HepG2 (cell line): ENCODE data around the gene FAM221B. TPM values are rescaled to one million over a fixed set of nuclear protein-coding genes. Genes with fewer than 3 reads are reported as not detected.

Source experiments
- ATAC-seq: fragments of 200-7000 bp; cut with Tn5 transposase; 3 replicates; pipeline ENCODE4 v1.9.1; 2020; ENCODE audit warnings: mild to moderate bottlenecking, moderate library complexity
- BruUV-seq: library from RNA; stranded (reverse); fragments of 400-500 nt; replicated peaks from 2 replicates; lab custom pipeline; 2021; lab: Mats Ljungman, UMichigan
- CTCF ChIA-PET: fragments of 300-600 bp; formaldehyde crosslinking; extraction: SDS; loops from one replicate; lab custom pipeline; 2021; ENCODE audit warnings: low total read pairs, inconsistent platforms, low intra/inter-chr PET ratio; lab: Yijun Ruan, JAX
- POLR2A ChIA-PET: fragments of 350-600 bp; sonication (Branson Sonifier 250); formaldehyde crosslinking; loops from one replicate; lab custom pipeline; 2020; ENCODE audit warnings: antibody characterized with exemption, inconsistent platforms; lab: Yijun Ruan, JAX
- DNase-seq: peaks from one replicate; pipeline ENCODE4 v3.0.0-alpha.2; 2015; ENCODE audit warnings: low spot score
- FAIRE-seq: peaks from 3 replicates; lab custom pipeline; 2011; peaks lifted over from hg19 to GRCh38; lab: Jason Lieb, UNC
- H2AFZ ChIP-seq: one replicate; pipeline ENCODE4 v1.6.1; 2011; ENCODE audit warnings: low read length, inconsistent platforms
- H3K27ac ChIP-seq: fragments of 300-600 bp; 3 replicates; pipeline ENCODE4 v1.8.0; 2011; ENCODE audit warnings: mixed run types, mild to moderate bottlenecking, mixed read lengths, low read length, inconsistent platforms; ENCODE audit not compliant: insufficient read depth; ENCODE audit errors: extremely low read length
- H3K27me3 ChIP-seq, 2 experiments: fragments of 200-600 bp in 1 of 2; 2 replicates in 1 of 2; 3 replicates in 1 of 2; pipeline versions ENCODE4 v1.6.0 to v1.8.0; 2011; ENCODE audit warnings: low read length in 2 of 2, mild to moderate bottlenecking in 2 of 2, moderate library complexity in 2 of 2, inconsistent platforms in 1 of 2; ENCODE audit not compliant: insufficient read depth in 2 of 2, control insufficient read depth in 1 of 2
- H3K36me3 ChIP-seq, 2 experiments: fragments of 200-600 bp in 1 of 2; replicated peaks in 1 of 2; 2 replicates in 1 of 2; 3 replicates in 1 of 2; pipeline versions ENCODE4 v1.5.1 to v1.8.0; 2011; ENCODE audit warnings: low read length in 2 of 2, inconsistent platforms in 1 of 2; ENCODE audit not compliant: insufficient read depth in 2 of 2, control insufficient read depth in 1 of 2
- H3K4me1 ChIP-seq: 2 replicates; pipeline ENCODE4 v1.5.1; 2012; ENCODE audit warnings: low read length, inconsistent platforms; ENCODE audit not compliant: insufficient read depth
- H3K4me2 ChIP-seq: 2 replicates; pipeline ENCODE4 v1.6.0; 2011; ENCODE audit warnings: low read depth, low read length, inconsistent platforms
- H3K4me3 ChIP-seq, 3 experiments: fragments of 200-600 bp in 1 of 3; sonication (generic), shearing (Covaris generic) in 1 of 3; replicated peaks in 1 of 3; 2 replicates each; pipeline ENCODE4 v1.5.1; 2011 to 2016; ENCODE audit warnings: low read length in 3 of 3, inconsistent platforms in 2 of 3, low read depth in 2 of 3, mild to moderate bottlenecking in 2 of 3, control low read depth in 1 of 3, mixed read lengths in 1 of 3; ENCODE audit not compliant: insufficient read depth in 1 of 3
- H3K79me2 ChIP-seq: one replicate; pipeline ENCODE4 v1.6.1; 2011; ENCODE audit warnings: low read length, inconsistent platforms; ENCODE audit not compliant: insufficient read depth
- H3K9ac ChIP-seq: 2 replicates; pipeline ENCODE4 v1.6.0; 2011; ENCODE audit warnings: mild to moderate bottlenecking, low read depth, low read length, inconsistent platforms; ENCODE audit not compliant: insufficient read depth
- H3K9me3 ChIP-seq: 2 replicates; pipeline ENCODE4 v1.5.1; 2012; ENCODE audit warnings: mild to moderate bottlenecking, low read length
- H4K20me1 ChIP-seq: 2 replicates; pipeline ENCODE4 v1.6.0; 2011; ENCODE audit warnings: inconsistent platforms, mild to moderate bottlenecking, low read length, moderate library complexity; ENCODE audit not compliant: insufficient read depth
- FOXC1 ChIP-seq: sonication (generic); formaldehyde crosslinking; IDR thresholded peaks from 2 replicates; pipeline ENCODE4 v1.8.0; 2022; ENCODE audit warnings: mild to moderate bottlenecking, missing genetic modification reagents, borderline replicate concordance
- KIAA2018 ChIP-seq: sonication (generic); formaldehyde crosslinking; IDR thresholded peaks from 2 replicates; pipeline ENCODE4 v1.5.0; 2020; ENCODE audit warnings: mild to moderate bottlenecking, missing genetic modification reagents, borderline replicate concordance
- NCOA2 ChIP-seq: sonication (generic); formaldehyde crosslinking; IDR thresholded peaks from 2 replicates; pipeline ENCODE4 v1.8.0; 2022; ENCODE audit warnings: inconsistent platforms
- PHF21A ChIP-seq: sonication (generic); formaldehyde crosslinking; IDR thresholded peaks from 2 replicates; pipeline ENCODE4 v1.5.0; 2020; ENCODE audit warnings: mild to moderate bottlenecking, missing genetic modification reagents
- RBM22 ChIP-seq: fragments of 200-400 bp; formaldehyde crosslinking; optimal IDR thresholded peaks from 2 replicates; pipeline ENCODE3; 2017; ENCODE audit warnings: mild to moderate bottlenecking, low read length, moderate library complexity
- ZBTB7A ChIP-seq: sonication (generic); formaldehyde crosslinking; IDR thresholded peaks from 2 replicates; pipeline ENCODE4 v1.8.0; 2022; ENCODE audit warnings: mild to moderate bottlenecking, missing genetic modification reagents
- ZMYM3 ChIP-seq: sonication (generic); formaldehyde crosslinking; IDR thresholded peaks from 2 replicates; pipeline ENCODE4 v1.5.1; 2020; ENCODE audit warnings: mild to moderate bottlenecking, missing genetic modification reagents
- ZNF136 ChIP-seq: sonication (generic); formaldehyde crosslinking; IDR thresholded peaks from 2 replicates; pipeline ENCODE4 v1.8.1; 2022; ENCODE audit warnings: low read depth, mild to moderate bottlenecking, moderate library complexity, missing genetic modification reagents
- ZNF17 ChIP-seq: sonication (generic); formaldehyde crosslinking; IDR thresholded peaks from 2 replicates; pipeline ENCODE4 v1.5.0; 2020; ENCODE audit warnings: mild to moderate bottlenecking, missing genetic modification reagents
- ZNF619 ChIP-seq: sonication (generic); formaldehyde crosslinking; IDR thresholded peaks from 2 replicates; pipeline ENCODE4 v1.4.0; 2020; ENCODE audit warnings: mild to moderate bottlenecking, missing genetic modification reagents
- ZNF766 ChIP-seq: sonication (generic); formaldehyde crosslinking; IDR thresholded peaks from 2 replicates; pipeline ENCODE4 v1.5.0; 2020; ENCODE audit warnings: missing genetic modification reagents, borderline replicate concordance
- WGBS: methylation state at CpG from one replicate; pipeline ENCODE4 v1.1.6; 2017; ENCODE audit warnings: low lambda C conversion rate; 5-methylcytosine and 5-hydroxymethylcytosine counted together
- in situ Hi-C: cut with HindIII; loops from 2 replicates; pipeline ENCODE4 v1.10.0; 2017; ENCODE audit warnings: low pct_unique_long_range_greater_than_20kb; ENCODE audit not compliant: extremely low pct_ligation_motif_present
- intact Hi-C: fragments of 100-400 bp; cut with micrococcal nuclease; formaldehyde crosslinking; loops from one replicate; pipeline ENCODE4 v1.10.0; 2022; ENCODE audit not compliant: unreplicated experiment
- polyA plus RNA-seq, 8 experiments: library from polyadenylated mRNA; depleted of rRNA in 3 of 8; stranded (reverse) in 7 of 8; unstranded in 1 of 8; fragments of >200 nt; fragmentation: Illumina TruSeq in 4 of 8; extraction: Trizol in 4 of 8; gene quantifications; 2 replicates each; pipeline versions ENCODE4 v1.2.1 to v1.2.3, GENCODE V29; 2011 to 2016; ENCODE audit warnings: low read depth in 4 of 8, missing spikeins in 1 of 8, mixed read lengths in 1 of 8; ENCODE audit not compliant: insufficient read depth in 1 of 8
- total RNA-seq, 5 experiments: library from RNA; depleted of rRNA; stranded (reverse); fragments of >200 nt; fragmentation: Illumina TruSeq; extraction: Trizol; gene quantifications; 2 replicates each; pipeline ENCODE4 v1.2.3, GENCODE V29; 2016; ENCODE audit warnings: low read depth in 1 of 5

The FAM221B gene
- total and polyA plus RNA-seq, 2 of the 13 experiments (the other 11 are each of a cell fraction or from before 2014, with no cell fraction given), result not detected

- Histone ChIP-seq H3K79me2 (no peaks in the 10 kb centered on the region), H3K27me3 (no peaks in the 10 kb centered on the region), H3K4me2 (no peak overlapping the region), H3K36me3 (peaks cover 4% of the 10 kb centered on the region in 2 experiments; a peak in 3 of 5 replicates), H3K4me1 (peaks cover 21% of the 10 kb centered on the region), H3K4me3 (no peak overlapping the region), H3K27ac (no peak overlapping the region), H3K9ac (no peak overlapping the region), H2AFZ (no peak overlapping the region), H3K9me3 (no peaks in the 10 kb centered on the region), H4K20me1 (no peaks in the 10 kb centered on the region)
- intact Hi-C loops (no loop called here), in situ Hi-C loops (no loop called here)
- BruUV-seq, result no TSS peak
- WGBS, result 91% methylated on average over 9 of the region's 9 CpGs
- DNase-seq (no peak), FAIRE-seq (no peak), ATAC-seq (no peak)
- CTCF ChIA-PET, result no interaction called here
- POLR2A ChIA-PET, result no interaction called here
- TF ChIP-seq ZNF766 (CRISPR knock-in tag) (no peak), ZNF619 (CRISPR knock-in tag) (no peak), ZNF17 (CRISPR knock-in tag) (no peak)
Observed at GRCh38 chr9:35808433-35808832, 20.1 kb downstream of the FAM221B start.

GRCh38 chr9:35806101-35806500 is 22.4 kb downstream of the FAM221B start:
- Histone ChIP-seq H3K9ac (no peak overlapping the region), H2AFZ (no peak overlapping the region), H3K4me2 (no peak overlapping the region), H3K36me3 (peaks cover 4 to 6% of the 10 kb centered on the region in 2 experiments; a peak in 3 of 5 replicates), H3K4me3 (no peak overlapping the region), H3K27ac (no peak overlapping the region), H3K9me3 (no peaks in the 10 kb centered on the region), H4K20me1 (no peaks in the 10 kb centered on the region), H3K79me2 (no peaks in the 10 kb centered on the region), H3K4me1 (peaks cover 16% of the 10 kb centered on the region), H3K27me3 (no peaks in the 10 kb centered on the region)
- DNase-seq (no peak), ATAC-seq (no peak), FAIRE-seq (no peak)
- 94% methylated on average over 6 of the region's 8 CpGs for WGBS
- CTCF ChIA-PET, result no interaction called here
- intact Hi-C loops, result no loop called here
- in situ Hi-C loops, result no loop called here
- POLR2A ChIA-PET, result no interaction called here
- no TSS peak for BruUV-seq
- TF ChIP-seq PHF21A (CRISPR knock-in tag), result no peak
- no peak for TF ChIP-seq ZNF136 (CRISPR knock-in tag)
- no peak for TF ChIP-seq NCOA2 (CRISPR knock-in tag)
- no peak for TF ChIP-seq FOXC1
- no peak for TF ChIP-seq RBM22
- no peak for TF ChIP-seq ZMYM3 (CRISPR knock-in tag)
- no peak for TF ChIP-seq KIAA2018
- no peak for TF ChIP-seq ZBTB7A (CRISPR knock-in tag)
